ENCODE data around the gene DHX36. TPM values are rescaled to one million over a fixed set of nuclear protein-coding genes. Genes with fewer than 3 reads are reported as not detected.

The DHX36 gene
- total RNA-seq, 4 donors from 2014 or later: 33.7 to 115 (median 37.3) TPM

GRCh38 chr3:154241496-154241895, 82.8 kb downstream of the DHX36 start:
- DNase-seq (ENCODE audit: low spot score in 2 of 2): no peak
- H3K4me1 ChIP-seq: peaks cover 22% of the 10 kb centered on the region
- no peak overlapping the region for H3K4me3 ChIP-seq
- WGBS: 88% methylated on average over 5 of the region's 5 CpGs
- H3K27ac ChIP-seq: no peak overlapping the region
- H3K36me3 ChIP-seq: peaks cover 10% of the 10 kb centered on the region
- H3K27me3 ChIP-seq: no peaks in the 10 kb centered on the region
- no peaks in the 10 kb centered on the region for H3K9me3 ChIP-seq
- TF ChIP-seq, protein P1, sequence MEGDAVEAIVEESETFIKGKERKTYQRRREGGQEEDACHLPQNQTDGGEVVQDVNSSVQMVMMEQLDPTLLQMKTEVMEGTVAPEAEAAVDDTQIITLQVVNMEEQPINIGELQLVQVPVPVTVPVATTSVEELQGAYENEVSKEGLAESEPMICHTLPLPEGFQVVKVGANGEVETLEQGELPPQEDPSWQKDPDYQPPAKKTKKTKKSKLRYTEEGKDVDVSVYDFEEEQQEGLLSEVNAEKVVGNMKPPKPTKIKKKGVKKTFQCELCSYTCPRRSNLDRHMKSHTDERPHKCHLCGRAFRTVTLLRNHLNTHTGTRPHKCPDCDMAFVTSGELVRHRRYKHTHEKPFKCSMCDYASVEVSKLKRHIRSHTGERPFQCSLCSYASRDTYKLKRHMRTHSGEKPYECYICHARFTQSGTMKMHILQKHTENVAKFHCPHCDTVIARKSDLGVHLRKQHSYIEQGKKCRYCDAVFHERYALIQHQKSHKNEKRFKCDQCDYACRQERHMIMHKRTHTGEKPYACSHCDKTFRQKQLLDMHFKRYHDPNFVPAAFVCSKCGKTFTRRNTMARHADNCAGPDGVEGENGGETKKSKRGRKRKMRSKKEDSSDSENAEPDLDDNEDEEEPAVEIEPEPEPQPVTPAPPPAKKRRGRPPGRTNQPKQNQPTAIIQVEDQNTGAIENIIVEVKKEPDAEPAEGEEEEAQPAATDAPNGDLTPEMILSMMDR (IDR thresholded peaks at IDR 0.05): no peak
- TF ChIP-seq POLR2AphosphoS5 (IDR thresholded peaks at IDR 0.05) (no peak), EP300 (IDR thresholded peaks at IDR 0.05) (no peak), POLR2A (IDR thresholded peaks at IDR 0.05) (no peak)

GRCh38 chr3:154240235-154240634, 84.1 kb downstream of the DHX36 start:
- no peak for TF ChIP-seq POLR2A (IDR thresholded peaks at IDR 0.05)
- TF ChIP-seq EP300 (IDR thresholded peaks at IDR 0.05): no peak
- TF ChIP-seq, protein P1 (IDR thresholded peaks at IDR 0.05): no peak
- TF ChIP-seq POLR2AphosphoS5 (IDR thresholded peaks at IDR 0.05): no peak
- Histone ChIP-seq H3K36me3 (peaks cover 10% of the 10 kb centered on the region), H3K27me3 (no peaks in the 10 kb centered on the region), H3K4me3 (no peak overlapping the region), H3K27ac (no peak overlapping the region), H3K4me1 (peaks cover 22% of the 10 kb centered on the region), H3K9me3 (no peaks in the 10 kb centered on the region)
- 92% methylated on average over 6 of the region's 6 CpGs for WGBS
- DNase-seq (ENCODE audit: low spot score in 2 of 2): no peak

DNA sequence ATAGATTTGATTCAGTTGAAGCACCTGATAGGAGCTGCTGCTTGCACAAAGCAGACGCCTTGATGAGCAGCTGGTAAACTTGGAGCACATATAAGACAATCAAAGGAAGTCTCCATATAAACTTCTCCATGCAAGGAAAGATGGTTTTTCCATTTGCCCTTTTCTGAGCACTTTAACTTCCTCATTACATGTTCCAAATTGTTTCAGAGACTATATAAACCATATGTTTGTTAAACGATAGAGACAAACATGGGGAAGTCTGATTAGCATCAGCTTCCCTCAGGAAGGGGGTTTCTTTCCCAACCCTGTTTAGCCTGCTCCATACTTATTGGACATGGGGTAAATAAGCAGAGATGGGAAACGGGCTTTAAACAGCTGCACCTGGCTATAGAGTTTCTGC, 88.0 kb downstream of the DHX36 start:
- Histone ChIP-seq H3K4me3 (no peak overlapping the region), H3K4me1 (no peaks in the 10 kb centered on the region), H3K27ac (no peak overlapping the region), H3K36me3 (peaks cover 10% of the 10 kb centered on the region), H3K27me3 (no peaks in the 10 kb centered on the region), H3K9me3 (no peaks in the 10 kb centered on the region)
- DNase-seq (ENCODE audit: low spot score in 2 of 2): no peak
- WGBS: 70% methylated on average over 3 of the region's 3 CpGs
- TF ChIP-seq, protein P1 (IDR thresholded peaks at IDR 0.05): no peak
- TF ChIP-seq POLR2A (IDR thresholded peaks at IDR 0.05) (no peak), EP300 (IDR thresholded peaks at IDR 0.05) (no peak), POLR2AphosphoS5 (IDR thresholded peaks at IDR 0.05) (no peak)

DNA sequence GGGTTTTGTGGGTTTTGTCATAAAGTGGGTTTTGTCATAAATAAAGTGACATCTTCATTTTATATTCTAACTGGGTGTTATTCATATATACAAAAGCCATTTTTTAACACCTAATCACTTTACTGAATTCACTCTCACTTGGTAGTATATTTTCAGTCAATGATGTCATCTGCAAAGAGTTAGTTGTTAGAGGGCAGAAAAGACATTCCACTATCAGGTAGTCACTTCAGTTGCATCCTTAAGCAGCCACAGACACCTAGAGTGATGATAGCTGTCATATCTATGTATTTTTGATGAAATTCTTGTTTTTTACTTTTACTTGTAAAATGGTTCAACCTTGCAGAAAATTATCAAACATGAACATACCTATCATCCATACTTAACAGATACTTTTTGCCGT, 89.0 kb downstream of the DHX36 start:
- TF ChIP-seq, protein P1 (IDR thresholded peaks at IDR 0.05): no peak
- TF ChIP-seq POLR2A (IDR thresholded peaks at IDR 0.05): no peak
- DNase-seq (ENCODE audit: low spot score in 2 of 2): no peak
- Histone ChIP-seq H3K4me1 (no peaks in the 10 kb centered on the region), H3K27ac (no peak overlapping the region), H3K27me3 (no peaks in the 10 kb centered on the region), H3K36me3 (peaks cover 3% of the 10 kb centered on the region), H3K4me3 (no peak overlapping the region), H3K9me3 (no peaks in the 10 kb centered on the region)
- WGBS: 98% methylated on average over 1 of the region's 1 CpG

DNA sequence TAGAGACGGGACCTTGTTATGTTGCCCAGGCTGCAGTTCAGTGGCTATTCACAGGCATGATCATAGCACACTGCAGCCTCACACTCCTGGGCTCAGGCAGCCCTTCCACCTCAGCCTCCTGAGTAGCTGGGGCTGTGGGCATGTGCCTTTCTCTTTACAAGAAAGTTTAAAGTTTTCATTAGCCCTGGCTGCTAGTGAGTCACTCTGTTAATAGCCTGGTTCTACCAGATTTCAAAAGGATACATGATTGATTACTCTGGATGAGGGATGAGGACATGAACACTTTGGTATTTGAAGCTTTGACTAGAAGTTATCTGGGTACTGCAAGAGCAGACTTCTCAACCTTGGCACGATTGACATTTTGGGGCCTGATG, 95.1 kb downstream of the DHX36 start:
- Histone ChIP-seq H3K4me3 (no peak overlapping the region), H3K9me3 (no peaks in the 10 kb centered on the region), H3K27me3 (no peaks in the 10 kb centered on the region), H3K27ac (no peak overlapping the region), H3K4me1 (no peaks in the 10 kb centered on the region), H3K36me3 (no peaks in the 10 kb centered on the region)
- no peak for DNase-seq (ENCODE audit: low spot score in 2 of 2)
- WGBS: 82% methylated on average over 2 of the region's 2 CpGs
- no peak for TF ChIP-seq POLR2AphosphoS5 (IDR thresholded peaks at IDR 0.05)
- TF ChIP-seq POLR2A (IDR thresholded peaks at IDR 0.05): no peak
- TF ChIP-seq, protein P1 (IDR thresholded peaks at IDR 0.05): no peak
- no peak for TF ChIP-seq EP300 (IDR thresholded peaks at IDR 0.05)

Measured in suprapubic skin (tissue), 4 donors.